Measurements from ENCODE around the gene HMCN2.

DNA sequence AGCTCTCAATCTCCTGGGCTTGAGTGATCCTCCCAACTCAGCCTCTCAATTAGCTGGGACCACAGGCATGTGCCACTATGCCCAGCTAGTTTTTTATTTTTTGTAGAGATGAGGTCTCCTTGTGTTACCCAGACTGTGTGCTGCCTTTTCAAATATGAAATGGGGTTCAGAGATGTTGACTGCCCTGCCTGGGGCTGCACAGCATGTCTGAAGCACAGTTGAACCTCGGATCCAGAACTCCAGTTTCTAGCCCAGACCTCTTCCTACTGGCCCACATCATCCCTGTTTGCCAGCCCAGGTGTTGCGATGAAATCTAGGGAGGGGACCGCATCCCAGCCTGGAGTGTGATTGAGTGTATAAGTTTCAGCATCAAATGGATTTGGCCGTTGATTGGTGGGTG lies 69.4 kb downstream of the HMCN2 start:
- TF ChIP-seq, protein P1, sequence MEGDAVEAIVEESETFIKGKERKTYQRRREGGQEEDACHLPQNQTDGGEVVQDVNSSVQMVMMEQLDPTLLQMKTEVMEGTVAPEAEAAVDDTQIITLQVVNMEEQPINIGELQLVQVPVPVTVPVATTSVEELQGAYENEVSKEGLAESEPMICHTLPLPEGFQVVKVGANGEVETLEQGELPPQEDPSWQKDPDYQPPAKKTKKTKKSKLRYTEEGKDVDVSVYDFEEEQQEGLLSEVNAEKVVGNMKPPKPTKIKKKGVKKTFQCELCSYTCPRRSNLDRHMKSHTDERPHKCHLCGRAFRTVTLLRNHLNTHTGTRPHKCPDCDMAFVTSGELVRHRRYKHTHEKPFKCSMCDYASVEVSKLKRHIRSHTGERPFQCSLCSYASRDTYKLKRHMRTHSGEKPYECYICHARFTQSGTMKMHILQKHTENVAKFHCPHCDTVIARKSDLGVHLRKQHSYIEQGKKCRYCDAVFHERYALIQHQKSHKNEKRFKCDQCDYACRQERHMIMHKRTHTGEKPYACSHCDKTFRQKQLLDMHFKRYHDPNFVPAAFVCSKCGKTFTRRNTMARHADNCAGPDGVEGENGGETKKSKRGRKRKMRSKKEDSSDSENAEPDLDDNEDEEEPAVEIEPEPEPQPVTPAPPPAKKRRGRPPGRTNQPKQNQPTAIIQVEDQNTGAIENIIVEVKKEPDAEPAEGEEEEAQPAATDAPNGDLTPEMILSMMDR (conservative IDR thresholded peaks at IDR 0.05; ENCODE audit: low read length), result no peak
- no peak for TF ChIP-seq EZH2phosphoT487 (IDR thresholded peaks at IDR 0.05; ENCODE audit: borderline replicate concordance, low read depth, low read length)

Measured in OCI-LY7 (cell line).